Measurements from ENCODE around the gene SMG6.

The SMG6 gene

DNA sequence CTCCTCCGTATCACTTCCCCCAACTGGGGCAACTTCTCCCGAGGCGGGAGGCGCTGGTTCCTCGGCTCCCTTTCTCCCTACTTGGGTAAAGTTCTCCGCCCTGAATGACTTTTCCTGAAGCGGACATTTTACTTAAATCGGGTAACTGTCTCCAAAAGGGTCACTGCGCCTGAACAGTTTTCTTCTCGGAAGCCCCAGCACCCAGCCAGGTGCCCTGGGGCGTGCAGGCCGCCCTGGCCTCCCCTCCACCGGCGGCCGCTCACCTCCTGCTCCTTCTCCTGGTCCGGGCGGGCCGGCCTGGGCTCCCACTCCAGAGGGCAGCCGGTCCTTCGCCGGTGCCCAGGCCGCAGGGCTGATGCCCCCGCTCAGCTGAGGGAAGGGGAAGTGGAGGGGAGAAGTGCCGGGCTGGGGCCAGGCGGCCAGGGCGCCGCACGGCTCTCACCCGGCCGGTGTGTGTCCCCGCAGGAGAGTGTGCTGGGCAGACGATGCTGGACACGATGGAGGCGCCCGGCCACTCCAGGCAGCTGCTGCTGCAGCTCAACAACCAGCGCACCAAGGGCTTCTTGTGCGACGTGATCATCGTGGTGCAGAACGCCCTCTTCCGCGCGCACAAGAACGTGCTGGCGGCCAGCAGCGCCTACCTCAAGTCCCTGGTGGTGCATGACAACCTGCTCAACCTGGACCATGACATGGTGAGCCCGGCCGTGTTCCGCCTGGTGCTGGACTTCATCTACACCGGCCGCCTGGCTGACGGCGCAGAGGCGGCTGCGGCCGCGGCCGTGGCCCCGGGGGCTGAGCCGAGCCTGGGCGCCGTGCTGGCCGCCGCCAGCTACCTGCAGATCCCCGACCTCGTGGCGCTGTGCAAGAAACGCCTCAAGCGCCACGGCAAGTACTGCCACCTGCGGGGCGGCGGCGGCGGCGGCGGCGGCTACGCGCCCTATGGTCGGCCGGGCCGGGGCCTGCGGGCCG is 247.1 kb downstream of the SMG6 start:
- Histone ChIP-seq H3K36me3 (peaks cover 7% of the 10 kb centered on the region), H3K27ac (no peak overlapping the region), H3K4me3 (ENCODE audit: low read depth, low read length) (no peak overlapping the region), H3K9me3 (ENCODE audit: severe bottlenecking) (no peaks in the 10 kb centered on the region), H3K27me3 (ENCODE audit: insufficient read depth, low read depth, severe bottlenecking) (peaks cover 10% of the 10 kb centered on the region)
- TF ChIP-seq, protein P1, sequence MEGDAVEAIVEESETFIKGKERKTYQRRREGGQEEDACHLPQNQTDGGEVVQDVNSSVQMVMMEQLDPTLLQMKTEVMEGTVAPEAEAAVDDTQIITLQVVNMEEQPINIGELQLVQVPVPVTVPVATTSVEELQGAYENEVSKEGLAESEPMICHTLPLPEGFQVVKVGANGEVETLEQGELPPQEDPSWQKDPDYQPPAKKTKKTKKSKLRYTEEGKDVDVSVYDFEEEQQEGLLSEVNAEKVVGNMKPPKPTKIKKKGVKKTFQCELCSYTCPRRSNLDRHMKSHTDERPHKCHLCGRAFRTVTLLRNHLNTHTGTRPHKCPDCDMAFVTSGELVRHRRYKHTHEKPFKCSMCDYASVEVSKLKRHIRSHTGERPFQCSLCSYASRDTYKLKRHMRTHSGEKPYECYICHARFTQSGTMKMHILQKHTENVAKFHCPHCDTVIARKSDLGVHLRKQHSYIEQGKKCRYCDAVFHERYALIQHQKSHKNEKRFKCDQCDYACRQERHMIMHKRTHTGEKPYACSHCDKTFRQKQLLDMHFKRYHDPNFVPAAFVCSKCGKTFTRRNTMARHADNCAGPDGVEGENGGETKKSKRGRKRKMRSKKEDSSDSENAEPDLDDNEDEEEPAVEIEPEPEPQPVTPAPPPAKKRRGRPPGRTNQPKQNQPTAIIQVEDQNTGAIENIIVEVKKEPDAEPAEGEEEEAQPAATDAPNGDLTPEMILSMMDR (IDR thresholded peaks at IDR 0.05; ENCODE audit: low read depth, low read length): no peak
- no peak for DNase-seq

- DNase-seq: no peak
- Histone ChIP-seq H3K27me3 (ENCODE audit: insufficient read depth, low read depth, severe bottlenecking) (peaks cover 15% of the 10 kb centered on the region), H3K9me3 (ENCODE audit: severe bottlenecking) (no peaks in the 10 kb centered on the region), H3K4me3 (ENCODE audit: low read depth, low read length) (peak overlapping the region; percentile 59), H3K27ac (no peak overlapping the region), H3K36me3 (no peaks in the 10 kb centered on the region; the same call in 1 of the 2 replicates)
- TF ChIP-seq, protein P1 (IDR thresholded peaks at IDR 0.05; ENCODE audit: low read depth, low read length): no peak
Observed at GRCh38 chr17:2055292-2056205, 248.0 kb downstream of the SMG6 start.

GRCh38 chr17:2054512-2055291 is 248.9 kb downstream of the SMG6 start, which contains the start of gene HIC1:
HIC1 (plus strand) TSS chr17:2055103; CDS start chr17:2056691, 1,588 bp downstream.
- peak; percentile 62 for DNase-seq
- H3K27ac ChIP-seq: no peak within 1 kb of the TSS
- peak within 1 kb of the TSS; percentile 59 for H3K4me3 ChIP-seq (ENCODE audit: low read depth, low read length)
- no peaks in the 10 kb centered on the region for H3K9me3 ChIP-seq (ENCODE audit: severe bottlenecking)
- H3K27me3 ChIP-seq (ENCODE audit: insufficient read depth, low read depth, severe bottlenecking): peaks cover 16% of the 10 kb centered on the region
- TF ChIP-seq, protein P1 (IDR thresholded peaks at IDR 0.05; ENCODE audit: low read depth, low read length): peak; percentile 88
- no peaks in the 10 kb centered on the region for H3K36me3 ChIP-seq

DNA sequence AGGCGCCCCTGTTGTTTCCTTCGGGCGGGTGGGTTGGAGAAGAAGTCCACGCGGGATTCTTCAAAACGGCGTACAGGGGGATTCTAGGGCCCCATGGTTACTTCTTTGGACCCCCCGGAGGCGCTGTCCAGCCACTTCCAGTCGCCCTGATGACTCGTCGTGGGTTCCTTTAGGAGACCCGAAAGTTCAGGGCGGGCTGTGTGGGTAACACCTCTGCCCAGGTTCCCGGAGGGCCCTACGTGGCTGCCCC is 249.4 kb downstream of the SMG6 start:
- no peaks in the 10 kb centered on the region for H3K9me3 ChIP-seq (ENCODE audit: severe bottlenecking)
- TF ChIP-seq, protein P1 (IDR thresholded peaks at IDR 0.05; ENCODE audit: low read depth, low read length): no peak
- H3K4me3 ChIP-seq (ENCODE audit: low read depth, low read length): peak overlapping the region; percentile 59
- H3K27me3 ChIP-seq (ENCODE audit: insufficient read depth, low read depth, severe bottlenecking): peaks cover 16% of the 10 kb centered on the region
- H3K36me3 ChIP-seq: no peaks in the 10 kb centered on the region
- DNase-seq: no peak
- H3K27ac ChIP-seq: no peak overlapping the region
